Measurements from ENCODE around the gene TMEM132D.

The TMEM132D gene

DNA sequence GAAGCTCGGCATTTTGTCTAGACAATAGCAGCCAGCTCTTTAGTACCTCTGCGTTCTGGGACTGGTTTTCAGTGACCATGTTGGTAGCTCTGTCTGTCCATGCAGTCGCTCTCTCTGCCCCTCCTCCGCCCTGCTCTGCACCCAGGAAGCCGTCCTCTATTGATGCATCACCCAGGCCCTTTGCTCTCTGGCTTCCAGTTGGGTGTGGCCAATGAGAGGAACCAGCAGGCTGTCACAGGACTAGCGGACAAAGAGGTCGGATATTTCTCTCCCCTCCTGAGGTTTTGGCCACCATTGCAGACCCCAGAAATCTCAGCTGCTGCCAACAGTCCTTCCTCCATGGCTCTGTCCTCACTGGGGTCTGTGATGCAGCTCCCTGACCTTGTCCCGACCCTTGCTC, 180.6 kb downstream of the TMEM132D start:
- peak; percentile 10 for DNase-seq (ENCODE audit: low spot score)

DNA sequence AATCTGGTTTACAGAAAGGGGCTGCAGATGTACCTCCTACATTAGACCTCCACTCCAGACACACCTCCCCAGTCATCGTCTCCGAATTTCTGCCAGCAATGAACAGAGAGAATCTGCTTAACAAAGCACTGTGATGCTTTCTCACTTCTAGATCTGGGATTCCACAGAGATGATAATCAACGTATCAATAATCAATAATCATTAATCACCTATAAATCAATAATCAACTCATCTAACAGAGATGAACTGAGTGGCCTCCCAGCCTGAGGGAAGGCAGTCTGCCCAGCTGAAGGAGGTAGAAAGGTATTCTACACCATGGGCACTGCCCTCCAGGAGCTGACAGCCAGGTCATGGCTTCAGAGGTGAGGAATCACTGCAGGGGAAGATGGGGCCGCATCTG, 183.2 kb downstream of the TMEM132D start:
- DNase-seq (ENCODE audit: low spot score), result no peak

DNA sequence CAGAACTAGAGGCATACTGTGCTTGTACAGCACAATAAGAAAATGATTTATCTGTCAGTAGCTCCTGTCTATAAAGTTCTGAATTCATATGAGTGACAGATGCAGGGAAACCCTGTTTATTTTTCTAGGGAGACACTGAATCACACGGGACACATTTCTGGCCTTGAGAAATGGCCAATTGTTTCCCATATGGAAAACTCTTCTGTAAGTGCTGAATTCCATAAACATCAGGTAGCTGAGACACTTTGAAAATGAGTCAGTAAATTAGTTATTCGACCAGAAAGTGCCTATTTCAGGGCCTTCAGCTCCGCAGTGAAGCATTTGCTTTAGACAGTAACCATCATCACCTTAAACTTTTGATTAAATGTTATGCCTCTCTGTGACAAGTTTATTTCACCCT, 184.4 kb downstream of the TMEM132D start:
- no peak for DNase-seq (ENCODE audit: low spot score)

DNA sequence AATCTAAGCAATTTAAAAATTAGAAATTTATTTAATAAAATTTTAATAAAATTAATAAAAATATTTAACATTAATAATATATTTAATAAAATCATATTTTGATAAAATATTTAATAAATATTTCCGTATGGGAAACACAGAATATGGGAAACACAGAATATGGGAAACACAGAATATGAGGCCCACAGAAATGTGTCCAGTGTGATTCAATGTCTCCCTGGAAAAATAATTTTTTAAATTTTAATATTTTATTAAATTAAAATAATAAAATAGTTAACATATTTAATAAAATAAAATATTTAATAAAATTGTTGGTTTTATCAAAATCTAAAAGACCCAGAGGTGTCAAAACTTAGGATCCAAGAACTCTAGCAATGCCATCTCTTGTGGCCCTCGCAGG, 186.4 kb downstream of the TMEM132D start:
- no peak for DNase-seq (ENCODE audit: low spot score)

DNA sequence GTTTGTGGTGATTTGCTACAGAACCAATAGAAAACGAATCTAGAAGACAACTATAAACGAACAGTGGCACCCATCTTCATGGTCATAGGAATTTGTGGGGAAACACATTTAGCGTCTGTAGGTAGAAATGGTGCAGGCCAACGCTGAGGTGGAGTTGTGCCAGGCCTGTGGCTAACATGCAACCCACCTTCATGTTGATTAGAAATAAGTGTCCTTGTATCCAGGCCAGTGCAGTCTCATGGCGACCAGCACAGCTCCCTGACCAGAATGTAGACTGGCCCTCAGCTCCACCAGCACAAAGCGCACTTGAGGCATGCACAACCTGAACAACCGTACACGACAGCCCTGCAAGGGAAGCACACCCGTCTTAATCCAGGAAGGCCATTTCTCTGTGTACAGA, 187.0 kb downstream of the TMEM132D start:
- DNase-seq (ENCODE audit: low spot score), result no peak

DNA sequence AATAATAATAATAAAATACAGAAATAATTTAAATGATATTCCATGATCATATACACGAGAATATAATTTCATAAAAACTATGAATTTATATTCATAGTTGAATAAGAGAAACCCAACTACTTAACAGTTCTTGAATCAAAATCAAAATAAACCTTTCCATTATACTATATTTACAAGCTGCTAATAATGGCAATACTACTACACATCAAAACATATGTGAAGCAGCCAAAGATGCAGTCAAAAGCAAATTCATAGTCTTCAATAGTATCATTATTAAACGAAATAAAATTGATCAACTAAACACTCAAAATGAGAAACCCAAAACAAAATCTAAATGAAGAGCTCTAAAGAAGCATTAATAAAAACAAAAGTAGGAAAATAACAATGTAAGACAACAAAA, 197.1 kb downstream of the TMEM132D start:
- no peak for DNase-seq (ENCODE audit: low spot score)

DNA sequence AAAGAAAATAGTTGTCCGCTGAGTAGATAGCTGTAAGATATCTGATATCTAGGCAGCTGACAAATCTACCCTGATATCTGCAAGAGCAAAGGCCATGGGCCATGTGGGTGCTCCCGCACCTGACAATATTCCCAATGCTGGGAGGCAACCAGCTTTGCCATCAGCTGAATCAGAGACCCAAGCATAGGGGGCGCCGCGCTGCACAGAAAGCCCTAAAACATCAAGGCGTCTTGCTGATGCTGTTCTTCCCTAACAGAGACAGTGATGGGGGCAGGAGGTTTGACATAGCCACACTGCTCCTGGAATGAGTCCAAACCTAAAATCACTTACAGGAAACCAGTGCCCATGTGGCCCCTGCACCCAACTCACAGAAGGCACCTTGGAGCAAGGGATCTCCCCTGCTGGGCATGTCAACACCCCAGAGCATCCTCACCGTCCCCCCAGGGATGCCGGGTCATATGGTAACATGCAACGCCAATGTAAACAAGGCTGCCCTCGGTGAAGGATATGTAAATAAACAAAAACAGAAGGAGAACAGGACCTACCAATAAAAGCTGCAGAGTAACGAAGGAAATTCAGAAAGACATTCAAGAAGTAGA, 199.5 kb downstream of the TMEM132D start:
- DNase-seq (ENCODE audit: low spot score), result no peak

DNA sequence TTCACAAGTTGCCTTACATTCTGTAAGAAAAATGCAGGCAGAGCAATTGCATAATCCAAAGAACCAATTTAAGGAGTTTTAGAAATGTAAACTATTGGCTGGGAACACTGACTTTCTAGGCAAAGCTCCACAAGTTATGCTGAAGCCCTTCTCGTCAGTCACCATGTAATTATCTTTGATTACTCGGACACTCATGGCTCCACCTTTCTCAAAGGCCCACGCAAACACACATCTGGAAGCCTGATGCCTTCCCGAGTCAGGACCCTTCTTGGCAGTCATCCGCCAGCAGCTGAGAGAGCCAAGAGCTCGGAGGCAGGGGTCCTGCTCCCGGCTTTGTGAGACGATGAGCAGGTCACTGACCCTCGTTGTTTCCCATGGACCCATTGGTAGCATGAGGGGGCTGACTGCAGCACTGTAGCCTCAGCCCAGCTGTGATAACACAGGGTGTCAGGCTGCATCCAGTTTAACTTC, 202.2 kb downstream of the TMEM132D start:
- DNase-seq (ENCODE audit: low spot score), result no peak

DNA sequence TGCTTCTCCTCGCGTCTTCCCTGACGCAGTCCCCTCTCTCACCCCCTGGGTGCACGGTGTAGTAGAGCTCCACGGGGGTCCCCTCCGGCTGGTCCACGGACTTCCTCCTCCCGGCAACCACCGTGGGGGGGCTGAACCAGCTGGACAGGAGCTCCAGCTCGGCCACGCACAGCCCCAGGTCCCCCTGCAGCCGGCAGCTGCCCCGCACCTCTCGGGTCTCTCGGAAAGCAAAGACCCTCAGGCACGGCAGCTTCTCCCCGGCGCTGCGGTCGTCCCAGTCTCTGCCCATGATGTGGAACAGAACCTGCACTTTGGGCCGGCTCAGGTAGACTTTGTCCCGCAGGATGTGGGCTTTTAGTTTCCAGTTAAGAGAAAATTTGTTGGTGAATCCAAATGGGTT, 203.8 kb downstream of the TMEM132D start:
- no peak for DNase-seq (ENCODE audit: low spot score)

DNA sequence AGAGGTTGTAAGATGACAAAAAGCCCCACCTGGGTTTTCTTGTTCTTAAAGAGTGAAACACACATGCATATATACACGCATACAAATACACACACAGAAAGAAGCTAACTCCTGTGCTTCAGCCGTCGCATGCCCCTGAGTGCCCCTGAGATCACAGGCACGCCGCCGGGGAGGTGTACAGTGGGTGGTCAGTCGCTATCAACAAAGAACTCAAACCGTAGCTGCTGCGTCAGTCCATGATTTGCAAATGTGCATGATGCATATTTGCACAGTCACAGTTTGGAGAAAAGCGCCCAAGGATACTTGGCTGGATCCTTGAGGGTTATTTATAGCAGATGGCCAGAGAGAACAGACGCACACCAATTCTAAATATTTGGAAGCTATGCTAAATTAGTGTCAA, 206.9 kb downstream of the TMEM132D start:
- no peak for DNase-seq (ENCODE audit: low spot score)

DNA sequence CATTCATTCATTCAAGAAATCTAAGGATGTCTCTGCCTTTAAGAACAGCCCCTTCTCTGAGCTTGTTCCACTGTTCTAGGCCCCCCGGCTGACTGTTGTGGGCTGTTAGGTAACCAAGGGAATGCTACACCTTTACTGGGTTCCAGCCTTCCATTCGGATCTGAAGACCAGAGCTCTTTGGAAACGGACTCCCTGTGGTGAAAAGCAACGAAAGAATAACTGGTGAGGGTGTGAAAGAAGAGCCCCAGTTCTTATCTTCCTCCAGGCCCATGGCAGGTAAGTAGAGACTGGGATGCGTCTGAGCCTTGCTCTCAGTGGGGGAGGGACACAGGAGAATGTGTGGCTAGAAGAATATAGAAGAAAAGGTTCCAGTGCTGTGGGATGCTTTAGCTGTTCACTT, 207.4 kb downstream of the TMEM132D start:
- DNase-seq (ENCODE audit: low spot score), result no peak

DNA sequence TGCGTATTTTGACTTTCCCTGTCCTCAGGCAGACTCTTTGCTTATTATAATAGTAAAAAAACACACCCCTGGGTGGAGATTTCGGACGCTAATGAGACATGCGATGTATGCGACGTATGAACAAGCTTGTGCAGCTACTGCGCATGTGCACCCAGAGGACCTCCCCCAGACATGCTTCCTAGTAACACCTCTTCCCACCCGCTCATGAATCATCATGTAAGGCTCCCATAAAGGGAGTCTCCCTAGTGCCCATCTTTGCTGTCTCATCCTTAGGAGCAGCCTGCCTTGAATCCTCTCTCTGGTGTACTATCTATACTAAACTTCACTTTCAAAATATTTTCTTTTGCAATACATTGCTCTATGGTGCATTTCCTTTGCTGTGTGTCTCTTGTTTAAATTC, 210.1 kb downstream of the TMEM132D start:
- no peak for DNase-seq (ENCODE audit: low spot score)

DNA sequence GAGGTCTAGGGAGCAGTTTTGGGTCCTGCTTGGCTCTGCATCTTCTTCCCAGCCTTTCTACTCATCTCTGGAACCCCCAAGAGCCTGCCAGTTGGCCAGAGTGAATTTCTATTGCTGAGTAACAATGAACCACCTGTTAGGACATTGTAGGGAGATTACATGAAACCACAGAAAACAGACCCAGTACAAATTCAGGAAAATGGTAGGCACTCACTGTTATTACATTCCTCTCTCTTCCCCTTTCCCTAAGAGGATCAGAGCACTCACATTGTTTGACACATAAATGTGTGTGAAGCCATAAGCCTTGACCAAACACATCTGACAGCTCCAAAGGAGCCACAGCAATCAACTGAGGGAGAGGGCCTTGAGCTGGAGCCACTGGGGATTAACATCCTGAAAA, 216.1 kb downstream of the TMEM132D start:
- no peak for DNase-seq (ENCODE audit: low spot score)

DNA sequence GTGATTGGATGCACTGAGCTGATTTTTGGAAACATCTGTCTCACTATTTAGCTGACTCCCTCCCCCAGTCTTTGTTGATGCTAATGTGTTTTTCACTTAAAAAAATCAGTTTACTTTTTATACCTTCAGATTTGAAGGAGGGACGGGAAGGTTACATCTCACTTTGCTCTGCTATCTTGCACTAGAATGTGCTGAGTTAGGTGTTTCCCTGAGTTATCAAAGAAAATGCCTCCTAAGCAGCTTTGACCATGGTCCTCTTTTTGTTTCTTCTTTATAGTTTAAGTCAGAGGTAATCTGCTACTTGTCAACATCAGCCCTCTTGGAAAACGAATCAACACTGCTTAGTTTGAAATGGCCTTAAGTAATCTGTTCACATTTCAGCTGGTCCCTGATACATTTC, 222.0 kb downstream of the TMEM132D start:
- no peak for DNase-seq (ENCODE audit: low spot score)

DNA sequence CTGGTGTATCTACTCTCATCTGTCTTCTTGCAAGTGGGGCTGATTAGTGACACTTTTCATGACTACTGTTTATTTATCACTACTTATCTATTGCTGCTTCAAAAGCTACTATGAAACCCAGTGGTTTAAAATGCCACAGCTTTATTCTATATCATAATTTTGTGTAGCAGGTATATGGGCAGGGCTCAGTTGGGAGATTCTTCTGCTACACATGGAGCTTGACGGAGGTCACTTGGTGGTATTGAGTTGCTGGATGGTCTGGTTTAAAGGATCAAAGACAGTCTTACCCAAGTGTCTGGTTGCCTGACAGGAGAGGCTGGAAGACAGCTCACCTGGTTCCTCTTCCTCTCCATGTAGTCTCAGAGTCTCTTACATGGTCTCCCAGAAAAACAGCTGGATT, 222.7 kb downstream of the TMEM132D start:
- no peak for DNase-seq (ENCODE audit: low spot score)

DNA sequence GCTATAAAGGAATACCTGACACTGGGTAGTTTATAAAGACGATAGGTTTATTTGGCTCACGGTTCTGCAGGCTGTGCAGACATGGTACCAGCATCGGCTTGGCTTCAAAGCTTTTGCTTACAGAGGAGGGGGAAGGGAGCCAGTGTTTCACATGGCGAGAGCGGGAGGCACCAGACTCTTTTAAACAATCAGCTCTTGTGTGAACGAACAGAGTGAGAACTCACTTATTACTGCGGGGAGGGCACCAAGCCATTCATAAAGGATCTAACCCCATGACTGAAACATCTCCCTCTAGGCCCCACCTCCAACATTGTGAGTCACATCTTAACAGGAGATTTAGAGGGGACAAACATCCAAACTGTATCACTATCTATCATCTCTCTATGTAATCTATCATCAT, 227.4 kb downstream of the TMEM132D start:
- no peak for DNase-seq (ENCODE audit: low spot score)

DNA sequence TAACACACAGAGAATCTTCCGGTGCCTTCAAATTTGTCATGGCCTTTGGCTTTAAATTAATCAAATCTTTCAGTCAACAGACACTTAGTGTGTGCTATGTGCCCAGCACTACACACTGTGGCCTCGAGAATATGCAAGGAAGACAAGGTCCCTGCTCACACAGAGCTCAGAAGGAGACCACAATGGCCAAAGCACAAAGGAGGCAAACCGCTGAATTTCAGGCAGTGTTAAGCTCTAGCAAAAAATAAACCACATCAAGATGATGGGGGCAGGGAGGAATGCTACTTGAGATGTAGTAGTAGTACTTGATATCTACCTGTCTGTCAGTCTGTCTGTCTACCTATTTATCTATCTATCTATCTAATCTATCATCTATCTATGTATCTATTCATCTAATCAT, 227.9 kb downstream of the TMEM132D start:
- DNase-seq (ENCODE audit: low spot score), result no peak

DNA sequence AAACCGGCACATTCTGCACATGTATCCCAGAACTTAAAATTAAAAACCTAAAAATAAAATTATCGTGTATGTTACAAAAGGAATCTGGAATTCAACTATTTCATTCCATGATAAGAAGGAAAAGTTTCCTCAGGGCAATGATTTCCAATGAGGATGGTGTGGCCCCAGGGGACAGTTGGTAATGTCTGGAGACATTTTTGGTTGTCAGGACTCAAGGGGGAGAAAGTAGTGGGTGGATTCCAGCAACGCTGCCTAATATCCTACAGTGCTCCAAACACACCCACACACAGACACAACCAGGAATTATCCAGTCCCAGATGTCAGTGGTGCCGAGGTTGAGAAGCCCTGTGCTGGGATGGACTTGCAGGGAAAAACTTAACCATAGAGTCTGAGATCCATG, 228.3 kb downstream of the TMEM132D start:
- DNase-seq (ENCODE audit: low spot score), result no peak

DNA sequence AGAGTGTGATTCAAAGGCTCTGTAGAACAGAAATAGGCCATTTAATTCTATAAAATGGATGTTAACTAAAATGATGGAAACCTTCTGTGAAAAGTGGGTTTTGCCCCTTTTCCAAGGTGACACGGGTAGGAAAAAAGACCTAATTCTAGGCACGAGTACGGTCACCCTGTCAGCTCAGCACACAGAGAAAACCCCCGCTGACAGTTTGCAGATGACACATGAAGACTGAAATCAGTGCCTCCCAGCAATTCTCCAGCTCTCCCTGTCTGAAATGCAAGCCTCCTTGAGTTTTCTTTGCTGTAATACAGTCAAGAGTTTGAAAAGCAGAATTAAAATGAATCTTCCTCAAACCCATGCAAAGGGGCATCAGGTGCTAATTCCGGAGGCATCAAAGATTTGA, 230.0 kb downstream of the TMEM132D start:
- DNase-seq (ENCODE audit: low spot score), result no peak

DNA sequence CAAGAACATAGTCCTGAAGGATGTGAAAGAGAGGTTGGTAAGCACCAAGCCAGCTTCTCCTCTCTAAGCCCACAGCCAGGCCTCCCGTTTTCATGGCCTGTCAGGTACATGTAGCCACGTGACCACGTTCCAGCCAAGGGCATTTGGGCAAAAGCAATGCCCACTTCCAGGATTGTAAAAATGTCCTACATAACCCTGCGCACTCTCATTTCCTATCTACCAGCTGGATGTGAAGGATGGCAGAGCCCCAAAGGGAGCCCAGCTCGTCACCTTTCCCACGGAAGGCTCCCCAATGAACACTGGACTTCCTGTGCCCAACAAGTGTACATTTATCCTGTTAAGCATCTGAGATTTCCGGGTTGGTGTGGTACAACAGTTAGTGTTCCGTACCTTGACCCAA, 231.7 kb downstream of the TMEM132D start:
- DNase-seq (ENCODE audit: low spot score), result no peak

DNA sequence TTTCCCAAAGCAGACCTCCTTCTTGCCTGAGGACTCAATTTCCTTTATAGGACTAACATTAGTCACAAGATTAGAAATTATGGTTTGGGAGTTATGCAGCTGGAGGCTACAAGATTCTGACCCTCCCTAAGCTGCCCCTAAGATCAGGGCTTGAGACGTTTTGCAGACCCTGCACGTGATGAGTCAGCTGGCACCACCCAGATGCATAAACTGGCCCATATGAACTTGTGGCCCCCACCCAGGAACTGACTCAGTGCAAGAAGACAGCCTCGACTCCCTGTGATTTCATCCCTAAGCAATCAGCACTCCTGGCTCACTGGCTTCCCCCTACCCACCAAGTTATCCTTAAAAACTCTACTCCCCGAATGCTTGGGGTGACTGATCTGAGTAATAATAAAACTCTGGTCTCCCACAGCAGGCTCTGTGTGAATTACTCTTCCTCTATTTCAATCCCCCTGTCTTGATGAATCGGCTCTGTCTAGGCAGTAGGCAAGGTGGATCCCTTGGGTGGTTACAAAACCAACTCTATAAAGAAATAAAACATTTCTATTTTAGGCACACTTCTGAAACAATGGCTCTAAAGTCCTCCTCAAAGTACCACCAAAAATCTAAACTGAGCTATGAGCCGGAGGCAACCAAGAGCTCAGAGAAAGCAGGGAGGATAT, 233.4 kb downstream of the TMEM132D start:
- no peak for DNase-seq (ENCODE audit: low spot score)

DNA sequence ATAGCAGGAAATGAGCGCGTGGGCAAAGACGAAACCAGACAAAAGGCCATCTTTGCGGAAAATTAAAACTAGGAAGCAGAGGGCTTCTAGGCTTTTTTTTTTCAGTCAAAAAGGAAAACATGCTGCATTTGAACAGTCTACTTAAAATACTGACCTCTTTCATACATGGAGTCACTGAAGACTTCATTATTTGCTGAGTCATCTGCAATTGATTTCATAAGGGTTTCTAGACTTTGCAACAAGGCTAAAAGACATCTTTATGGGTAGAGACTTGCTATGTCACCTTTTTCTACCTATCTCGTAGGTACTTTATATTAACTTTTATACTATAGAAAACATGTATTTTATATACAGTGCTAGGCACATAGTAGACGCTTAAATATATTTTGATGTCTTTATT, 238.4 kb downstream of the TMEM132D start:
- no peak for DNase-seq (ENCODE audit: low spot score)

DNA sequence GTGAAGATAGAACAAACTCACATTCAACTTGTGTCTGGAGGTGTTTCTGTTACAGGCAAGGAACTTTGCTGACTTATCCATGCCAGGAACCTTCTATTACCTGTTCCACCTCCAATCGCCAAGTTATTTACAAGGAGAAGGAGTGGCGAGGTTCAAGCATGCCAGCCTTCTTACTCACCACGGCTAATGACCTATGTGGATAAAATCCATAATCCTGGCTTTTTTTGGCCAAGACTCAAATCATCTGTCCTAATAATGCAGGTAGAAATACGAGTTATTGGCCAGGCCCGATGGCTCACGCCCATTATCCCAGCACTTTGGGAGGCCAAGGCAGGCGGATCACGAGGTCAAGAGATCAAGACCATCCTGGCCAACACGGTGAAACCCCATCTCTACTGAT, 241.6 kb downstream of the TMEM132D start:
- no peak for DNase-seq (ENCODE audit: low spot score)

DNA sequence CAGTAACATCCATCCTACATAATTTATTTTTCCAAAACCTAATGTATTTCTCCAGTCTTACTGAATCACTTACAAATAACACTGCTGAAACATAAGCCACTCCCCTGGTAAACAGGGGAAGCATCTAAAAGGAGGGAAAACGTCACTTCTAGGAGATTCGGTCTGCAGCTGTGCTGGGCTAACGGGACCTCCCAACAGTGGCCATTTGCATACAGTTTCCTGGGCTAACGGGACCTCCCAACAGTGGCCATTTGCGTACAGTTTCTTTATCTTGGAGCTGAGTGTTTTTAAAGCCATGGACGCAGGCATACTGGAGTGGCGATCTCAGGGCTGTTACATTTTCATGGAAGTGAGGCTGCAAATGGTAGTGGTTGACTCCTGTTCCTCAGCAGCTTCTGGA, 242.9 kb downstream of the TMEM132D start:
- DNase-seq (ENCODE audit: low spot score), result no peak
